Neuronal stem cell (in vitro differentiated cells): ENCODE data around the gene ABHD2.

Experiments
- DNase-seq: peaks from one replicate; pipeline ENCODE4 v3.0.0-alpha.2; 2013; ENCODE audit warnings: low spot score
- H2AFZ ChIP-seq: one replicate; pipeline ENCODE4 v1.6.1; 2013; ENCODE audit warnings: mild to moderate bottlenecking, low read length, inconsistent platforms
- H2AK5ac ChIP-seq: 2 replicates; pipeline ENCODE4 v1.6.1; 2013; ENCODE audit warnings: low read depth, mild to moderate bottlenecking, inconsistent platforms, low read length, moderate library complexity, mixed read lengths
- H2BK120ac ChIP-seq: 2 replicates; pipeline ENCODE4 v1.6.1; 2013; ENCODE audit warnings: low read depth, mild to moderate bottlenecking, inconsistent platforms, low read length, moderate library complexity, mixed read lengths
- H2BK12ac ChIP-seq: one replicate; pipeline ENCODE4 v1.6.1; 2013; ENCODE audit warnings: low read length, inconsistent platforms
- H2BK15ac ChIP-seq: 2 replicates; pipeline ENCODE4 v1.6.1; 2013; ENCODE audit warnings: mild to moderate bottlenecking, low read length, inconsistent platforms, mixed read lengths
- H2BK5ac ChIP-seq: one replicate; pipeline ENCODE4 v1.6.1; 2013; ENCODE audit warnings: inconsistent platforms, mild to moderate bottlenecking, low read length, moderate library complexity
- H3K14ac ChIP-seq: one replicate; pipeline ENCODE4 v1.6.1; 2013; ENCODE audit warnings: low read length, inconsistent platforms
- H3K18ac ChIP-seq: 2 replicates; pipeline ENCODE4 v1.6.1; 2013; ENCODE audit warnings: low read length, inconsistent platforms
- H3K23ac ChIP-seq: 2 replicates; pipeline ENCODE4 v1.6.1; 2013; ENCODE audit warnings: low read depth, mild to moderate bottlenecking, mixed read lengths, low read length, inconsistent platforms; ENCODE audit not compliant: poor library complexity
- H3K27ac ChIP-seq: replicated peaks from 3 replicates; pipeline ENCODE4 v1.5.1; 2013; ENCODE audit warnings: low read length, inconsistent platforms
- H3K27me3 ChIP-seq, 3 experiments: 2 replicates each; pipeline ENCODE4 v1.6.1; 2013; ENCODE audit warnings: low read length in 3 of 3, mild to moderate bottlenecking in 2 of 3, inconsistent platforms in 1 of 3, low read depth in 1 of 3, mixed read lengths in 1 of 3, moderate library complexity in 1 of 3; ENCODE audit not compliant: control insufficient read depth in 3 of 3, insufficient read depth in 3 of 3
- H3K36me3 ChIP-seq, 2 donors: replicated peaks in 1 of 2; 2 replicates each; pipeline ENCODE4 v1.6.1; 2013; ENCODE audit warnings: low read length in 2 of 2; ENCODE audit not compliant: control insufficient read depth in 2 of 2, insufficient read depth in 2 of 2
- H3K4ac ChIP-seq: 2 replicates; pipeline ENCODE4 v1.6.1; 2013; ENCODE audit warnings: inconsistent platforms, mild to moderate bottlenecking, low read length, moderate library complexity
- H3K4me1 ChIP-seq, 2 donors: 1 replicate in 1 of 2; 2 replicates in 1 of 2; pipeline ENCODE4 v1.6.1; 2013; ENCODE audit warnings: low read length in 2 of 2, low read depth in 1 of 2; ENCODE audit not compliant: control insufficient read depth in 2 of 2, insufficient read depth in 1 of 2
- H3K4me2 ChIP-seq: one replicate; pipeline ENCODE4 v1.6.1; 2013; ENCODE audit warnings: mild to moderate bottlenecking, low read length, inconsistent platforms; ENCODE audit not compliant: insufficient read depth, poor library complexity, severe bottlenecking
- H3K4me3 ChIP-seq, 2 donors: 2 replicates each; pipeline ENCODE4 v1.5.1; 2013; ENCODE audit warnings: low read length in 2 of 2, mild to moderate bottlenecking in 2 of 2, inconsistent platforms in 1 of 2, moderate library complexity in 1 of 2
- H3K79me1 ChIP-seq: one replicate; pipeline ENCODE4 v1.6.1; 2013; ENCODE audit warnings: low read depth, mild to moderate bottlenecking, inconsistent platforms, low read length, moderate library complexity
- H3K9ac ChIP-seq: one replicate; pipeline ENCODE4 v1.6.1; 2013; ENCODE audit warnings: mild to moderate bottlenecking, low read depth, low read length, inconsistent platforms; ENCODE audit not compliant: poor library complexity
- H3K9me3 ChIP-seq, 2 donors: replicated peaks in 1 of 2; 2 replicates each; pipeline versions ENCODE3 to v1.6.1; 2013; ENCODE audit warnings: low read length in 2 of 2, mild to moderate bottlenecking in 2 of 2, inconsistent platforms in 1 of 2, low read depth in 1 of 2, mixed read lengths in 1 of 2, moderate library complexity in 1 of 2; ENCODE audit not compliant: control insufficient read depth in 2 of 2, insufficient read depth in 1 of 2
- H4K8ac ChIP-seq: one replicate; pipeline ENCODE4 v1.6.1; 2013; ENCODE audit warnings: low read depth, mild to moderate bottlenecking, inconsistent platforms, low read length, moderate library complexity
- H4K91ac ChIP-seq: one replicate; pipeline ENCODE4 v1.6.1; 2013; ENCODE audit warnings: low read length, low read depth, mild to moderate bottlenecking, inconsistent platforms; ENCODE audit not compliant: poor library complexity
- WGBS, 2 donors: extraction: QIAGEN DNeasy Blood & Tissue Kit; methylation state at CpG; one replicate each; pipeline ENCODE4 v1.1.7; 2013; ENCODE audit warnings: missing lambda C conversion rate in 2 of 2, mixed read lengths in 1 of 2; ENCODE audit not compliant: insufficient read length in 2 of 2, insufficient replicate concordance in 1 of 2; ENCODE audit errors: extremely low coverage in 2 of 2; 5-methylcytosine and 5-hydroxymethylcytosine counted together

ABHD2 gene

GRCh38 chr15:89209057-89209456, 120.8 kb downstream of the ABHD2 start:
- H4K8ac ChIP-seq, result no peak overlapping the region
- H2AK5ac ChIP-seq, result no peak overlapping the region
- H2BK120ac ChIP-seq, result no peak overlapping the region
- H3K79me1 ChIP-seq, result no peaks in the 10 kb centered on the region
- DNase-seq, result no peak
- H3K36me3 ChIP-seq, result no peaks in the 10 kb centered on the region
- H3K27ac ChIP-seq, result no peak overlapping the region
- H3K9ac ChIP-seq, result no peak overlapping the region
- no peak overlapping the region for H3K14ac ChIP-seq
- no peak overlapping the region for H2BK5ac ChIP-seq
- no peak overlapping the region for H3K4me2 ChIP-seq
- H3K4me1 ChIP-seq, result peaks cover 0 to 1% of the 10 kb centered on the region in 2 donors
- no peaks in the 10 kb centered on the region for H3K27me3 ChIP-seq
- H2AFZ ChIP-seq, result no peak overlapping the region
- no peaks in the 10 kb centered on the region for H3K9me3 ChIP-seq
- H3K23ac ChIP-seq, result no peak overlapping the region
- H3K4me3 ChIP-seq, result no peak overlapping the region
- H3K18ac ChIP-seq, result no peak overlapping the region
- H2BK12ac ChIP-seq, result no peak overlapping the region
- H3K4ac ChIP-seq, result no peak overlapping the region
- WGBS, 2 donors, result no CpG with 5 or more reads among the region's 1 CpG
- no peak overlapping the region for H2BK15ac ChIP-seq
- H4K91ac ChIP-seq, result no peak overlapping the region

GRCh38 chr15:89211678-89212170, 123.5 kb downstream of the ABHD2 start:
- Histone ChIP-seq H2BK5ac (no peak overlapping the region), H2AK5ac (no peak overlapping the region), H2BK12ac (no peak overlapping the region), H3K4me3 (no peak overlapping the region), H2BK120ac (no peak overlapping the region), H2BK15ac (no peak overlapping the region), H3K4me1 (no peaks in the 10 kb centered on the region), H2AFZ (no peak overlapping the region), H3K9me3 (no peaks in the 10 kb centered on the region), H3K36me3 (no peaks in the 10 kb centered on the region), H4K8ac (no peak overlapping the region), H4K91ac (no peak overlapping the region), H3K9ac (no peak overlapping the region), H3K79me1 (no peaks in the 10 kb centered on the region), H3K27me3 (peaks cover 0 to 4% (median 0%) of the 10 kb centered on the region in 3 experiments), H3K4ac (no peak overlapping the region), H3K18ac (no peak overlapping the region), H3K4me2 (no peak overlapping the region), H3K23ac (no peak overlapping the region), H3K14ac (no peak overlapping the region), H3K27ac (no peak overlapping the region)
- no peak for DNase-seq
- no CpG with 5 or more reads among the region's 5 CpGs for WGBS, 2 donors

- Histone ChIP-seq H3K4ac (no peak overlapping the region), H3K18ac (peak overlapping the region; percentile 44), H3K4me2 (no peak overlapping the region), H3K4me3 (no peak overlapping the region), H2BK5ac (no peak overlapping the region), H4K8ac (no peak overlapping the region), H2BK15ac (no peak overlapping the region), H3K14ac (no peak overlapping the region), H3K23ac (no peak overlapping the region), H3K79me1 (peaks cover 2% of the 10 kb centered on the region), H3K9me3 (no peaks in the 10 kb centered on the region), H3K36me3 (no peaks in the 10 kb centered on the region), H3K27me3 (peaks cover 0 to 4% (median 0%) of the 10 kb centered on the region in 3 experiments), H4K91ac (no peak overlapping the region), H3K4me1 (no peaks in the 10 kb centered on the region), H2BK120ac (no peak overlapping the region), H3K27ac (no peak overlapping the region), H3K9ac (no peak overlapping the region), H2AK5ac (no peak overlapping the region), H2BK12ac (no peak overlapping the region), H2AFZ (no peak overlapping the region)
- no peak for DNase-seq
- WGBS, 2 donors, result no CpG with 5 or more reads among the region's 2 CpGs
These were observed 127.4 kb downstream of the ABHD2 start for GRCh38 chr15:89215627-89216026.

GRCh38 chr15:89217031-89217430, 128.8 kb downstream of the ABHD2 start:
- Histone ChIP-seq H4K91ac (peak overlapping the region; percentile 22), H3K18ac (peak overlapping the region; percentile 24), H3K4me1 (peaks cover 0 to 8% of the 10 kb centered on the region in 2 donors), H2AFZ (no peak overlapping the region), H3K14ac (no peak overlapping the region), H3K23ac (peak overlapping the region; percentile 18), H2AK5ac (peak overlapping the region; percentile 90), H2BK5ac (peak overlapping the region; percentile 29), H3K27ac (no peak overlapping the region), H2BK12ac (no peak overlapping the region), H3K9me3 (no peaks in the 10 kb centered on the region), H3K36me3 (no peaks in the 10 kb centered on the region), H4K8ac (peak overlapping the region; percentile 70), H3K4me3 (no peak overlapping the region), H2BK15ac (no peak overlapping the region), H3K9ac (no peak overlapping the region), H3K27me3 (peaks cover 0 to 4% (median 0%) of the 10 kb centered on the region in 3 experiments), H3K4ac (no peak overlapping the region), H2BK120ac (peak overlapping the region; percentile 2), H3K79me1 (peaks cover 2% of the 10 kb centered on the region), H3K4me2 (no peak overlapping the region)
- DNase-seq, result no peak
- WGBS, 2 donors, result no CpG with 5 or more reads among the region's 20 CpGs
